ENCODE data around the gene GOSR1.
"Not testable (repeated sequence)": the region's sequence is repeated elsewhere in the genome, so short reads cannot be mapped to it uniquely, and the experiment has no call there.

Gene GOSR1

GRCh38 chr17:30549181-30549580 lies 72.0 kb downstream of the GOSR1 start:
- DNase-seq: not testable (repeated sequence)

- DNase-seq: no peak
Measured at GRCh38 chr17:30549864-30550511, 72.8 kb downstream of the GOSR1 start.

GRCh38 chr17:30550512-30551273 lies 73.5 kb downstream of the GOSR1 start:
- peak; percentile 48 for DNase-seq

GRCh38 chr17:30551274-30551995 lies 74.2 kb downstream of the GOSR1 start:
- DNase-seq: not testable (repeated sequence)

DNA sequence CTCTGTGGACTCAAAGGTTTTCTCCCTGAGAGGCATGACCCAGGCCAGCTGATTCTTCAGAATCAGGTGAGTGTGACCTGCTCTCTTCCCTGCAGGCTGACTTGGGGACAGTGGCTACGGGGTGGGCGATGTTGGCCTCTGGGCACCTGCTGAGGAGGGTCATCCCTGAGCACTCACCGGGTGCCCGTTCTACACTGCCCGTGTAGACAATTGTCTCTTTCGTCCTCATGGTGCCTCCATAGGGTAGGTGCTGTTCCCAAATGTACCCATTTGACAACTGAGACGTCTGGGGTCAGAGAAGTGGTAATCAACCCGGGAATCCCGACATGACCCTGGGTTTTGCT lies 74.8 kb downstream of the GOSR1 start:
- DNase-seq: no peak

DNA sequence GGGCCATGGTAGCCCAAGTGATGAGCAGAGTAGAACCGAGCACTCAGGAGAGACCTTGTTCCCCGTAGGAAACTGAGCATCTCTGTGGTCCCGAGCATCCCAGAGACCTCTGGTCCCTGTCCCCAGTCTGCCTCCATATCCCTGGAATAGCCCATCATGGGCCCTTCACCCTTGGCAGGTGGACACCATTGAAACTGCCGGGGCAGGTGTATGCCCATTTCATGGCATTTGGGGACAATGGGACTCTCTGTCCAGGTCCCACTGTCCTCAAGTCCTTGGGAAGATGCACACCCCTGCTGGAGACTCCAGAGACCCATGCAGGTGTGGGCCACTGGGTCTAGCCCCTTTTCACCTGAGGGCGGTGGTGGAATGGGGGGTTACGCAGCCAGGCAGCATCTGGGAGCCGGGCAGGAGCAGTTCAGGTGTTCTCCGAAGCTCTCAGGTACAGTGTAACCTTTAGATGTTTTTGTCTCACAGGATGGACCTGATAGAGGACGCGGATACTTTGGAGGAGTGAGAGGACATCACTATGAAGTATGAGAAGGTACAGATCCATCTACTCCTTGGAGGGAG lies 75.9 kb downstream of the GOSR1 start:
- DNase-seq: no peak

DNA sequence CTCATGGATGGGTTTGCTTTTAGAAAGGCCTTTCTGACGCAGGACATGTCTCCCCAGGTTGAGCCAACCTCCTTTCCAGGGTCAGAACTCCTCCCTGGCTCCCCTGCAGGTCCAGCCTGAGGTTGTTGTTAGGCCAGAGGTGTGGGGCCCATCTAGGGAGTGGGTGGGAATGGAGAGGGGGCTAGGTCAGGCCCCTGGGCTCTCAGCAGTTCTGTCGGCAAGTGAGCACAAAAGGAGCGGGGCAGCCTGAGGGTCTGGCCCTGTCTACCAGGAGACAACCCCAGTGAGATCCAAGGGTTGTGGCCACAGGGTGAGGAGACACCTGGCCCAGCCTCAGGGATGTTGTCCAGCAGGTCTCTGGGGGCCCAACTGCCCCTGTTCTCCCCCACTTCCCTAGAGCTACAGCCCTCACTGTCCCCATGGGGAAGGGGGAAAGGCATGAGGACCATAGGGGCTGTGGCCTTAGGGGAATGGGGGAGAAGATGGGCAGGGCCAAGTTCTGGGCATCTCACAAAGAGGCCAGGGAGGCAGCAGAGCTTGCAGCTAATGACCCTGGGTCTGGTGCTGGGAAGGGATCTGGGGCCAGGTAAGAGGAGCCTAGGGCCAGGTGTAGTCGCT lies 76.7 kb downstream of the GOSR1 start:
- DNase-seq: not testable (repeated sequence)

DNA sequence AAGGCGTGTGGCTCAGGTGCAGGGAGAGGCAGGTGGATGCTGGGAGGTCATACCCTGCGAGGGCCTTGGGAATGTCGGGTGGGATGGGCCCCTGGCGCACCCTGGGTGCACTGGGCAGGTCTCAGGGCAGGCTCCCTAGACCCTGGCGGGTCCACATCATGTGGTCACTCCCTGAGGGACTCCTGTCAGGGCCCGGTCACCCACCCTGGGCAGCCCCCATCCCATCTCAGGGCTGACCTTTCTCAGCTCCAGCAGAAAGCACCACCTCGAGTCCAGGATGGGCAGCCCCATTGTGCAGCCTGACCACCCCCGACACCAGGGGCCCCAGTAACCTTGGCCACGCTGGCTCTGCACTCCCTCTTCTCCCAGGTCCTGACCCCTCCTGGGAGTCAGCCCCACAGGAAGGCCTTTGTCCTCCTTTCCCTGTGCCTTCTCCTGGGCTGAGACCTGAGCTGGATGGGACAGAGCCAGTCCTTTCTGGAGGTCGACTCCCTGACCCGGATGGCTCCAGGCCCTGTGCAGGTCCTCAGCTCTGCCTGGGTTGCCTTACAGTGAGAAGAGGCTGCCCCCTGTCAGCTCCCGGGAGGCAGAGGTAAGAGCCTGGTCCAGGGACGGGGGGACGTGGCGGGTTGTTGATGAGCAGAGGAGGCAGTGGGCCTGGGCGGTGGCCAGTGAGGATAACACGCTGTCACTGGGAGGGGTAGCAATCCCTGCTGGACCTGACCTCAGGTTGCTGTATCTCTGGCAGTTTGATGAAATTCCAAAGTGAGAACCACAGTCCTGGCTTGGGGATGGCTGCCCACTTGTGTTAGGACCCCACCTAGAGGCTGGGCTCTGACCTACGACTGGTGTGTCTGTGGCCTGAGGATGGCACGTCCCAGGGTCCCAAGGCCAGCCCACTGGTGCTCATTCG lies 77.9 kb downstream of the GOSR1 start:
- DNase-seq: no peak

GRCh38 chr17:30555942-30556341 lies 78.7 kb downstream of the GOSR1 start:
- DNase-seq: no peak

DNA sequence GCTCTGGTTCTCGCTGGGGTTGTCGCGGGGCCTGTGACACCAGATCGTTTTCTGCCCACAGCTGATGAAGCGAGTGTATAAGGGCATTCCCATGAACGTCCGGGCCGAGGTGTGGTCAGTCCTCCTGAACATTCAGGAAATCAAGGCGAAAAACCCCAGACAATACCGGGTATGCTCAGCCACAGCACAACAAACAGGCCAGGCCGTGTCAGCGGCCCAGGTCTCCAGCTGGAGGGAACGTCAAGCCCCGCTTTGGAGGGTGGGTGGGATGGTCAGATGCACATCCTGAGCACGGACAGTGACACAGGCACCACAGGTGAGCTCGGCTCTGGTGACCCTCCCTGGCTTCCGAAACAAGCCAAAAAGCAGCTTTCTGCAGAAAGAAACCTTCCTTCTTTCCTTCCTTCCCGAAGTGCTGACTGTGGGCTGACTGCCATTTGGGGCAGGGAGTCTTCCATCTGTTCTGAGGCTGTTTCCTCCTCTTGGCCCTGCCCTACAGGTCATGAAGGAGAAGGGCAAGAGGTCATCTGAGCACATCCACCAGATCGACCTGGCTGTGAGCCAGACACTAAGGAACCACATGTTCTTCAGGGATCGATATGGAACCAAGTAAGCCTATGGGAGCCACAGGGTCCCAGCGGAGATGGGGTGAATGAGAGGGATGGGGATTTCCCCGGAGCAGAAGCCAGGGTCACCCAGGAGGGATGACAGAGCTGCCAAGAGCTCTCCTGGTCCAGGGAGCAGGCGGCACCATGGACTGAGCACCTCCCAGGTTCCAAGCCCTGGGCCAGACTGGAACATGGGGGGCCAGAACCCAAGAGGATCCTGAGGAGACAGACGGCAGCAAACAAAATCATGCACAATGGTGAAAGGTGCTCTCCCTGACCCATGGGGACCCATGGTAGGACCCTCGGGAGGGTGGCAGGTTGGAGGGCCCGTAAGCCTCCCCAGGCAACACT lies 79.4 kb downstream of the GOSR1 start:
- DNase-seq: no peak

GRCh38 chr17:30557916-30558685 lies 80.9 kb downstream of the GOSR1 start:
- no peak for DNase-seq

DNA sequence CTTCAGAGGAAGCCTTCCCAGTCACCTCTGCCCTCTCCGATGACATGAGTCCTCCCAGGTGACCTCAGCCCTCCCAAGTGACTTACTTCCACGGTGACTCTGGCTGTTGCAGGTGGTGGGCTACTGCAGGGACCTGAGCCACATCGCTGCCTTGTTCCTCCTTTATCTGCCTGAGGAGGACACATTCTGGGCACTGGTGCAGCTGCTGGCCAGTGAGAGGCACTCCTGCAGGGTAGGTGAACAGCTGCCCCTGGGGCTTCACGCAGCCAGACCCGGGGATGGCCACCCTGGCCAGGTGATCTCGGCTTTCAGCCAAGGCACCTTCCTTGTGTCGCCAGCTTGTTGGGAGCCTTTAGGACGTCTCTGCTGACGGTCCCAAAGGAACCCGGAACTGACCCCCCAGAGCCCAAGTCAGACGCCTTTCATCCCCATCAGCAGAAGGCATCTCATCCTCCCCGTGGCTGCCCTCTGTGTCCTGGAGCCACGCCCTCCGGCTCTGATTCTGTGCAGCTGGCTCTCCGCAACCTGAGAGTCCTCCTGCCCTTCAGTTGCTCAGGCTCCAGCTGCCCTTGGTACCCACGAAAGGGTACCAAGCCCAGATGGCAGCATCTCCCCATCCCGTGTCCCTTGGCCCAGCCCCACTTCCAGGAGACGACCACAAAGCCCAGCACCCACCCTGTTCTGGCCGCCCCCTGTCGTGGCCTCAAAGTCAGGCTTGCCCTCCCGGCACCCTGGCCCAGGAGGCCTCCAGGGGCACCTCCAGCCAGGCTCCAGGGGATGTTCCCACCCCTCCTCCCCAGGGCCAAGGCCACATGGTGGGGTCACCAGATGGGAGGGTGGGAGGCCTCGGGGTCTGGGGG lies 81.7 kb downstream of the GOSR1 start:
- no peak for DNase-seq

GRCh38 chr17:30559656-30560055 lies 82.4 kb downstream of the GOSR1 start:
- no peak for DNase-seq

GRCh38 chr17:30560117-30561026 lies 83.2 kb downstream of the GOSR1 start:
- not testable (repeated sequence) for DNase-seq

GRCh38 chr17:30561766-30562165 lies 84.6 kb downstream of the GOSR1 start:
- DNase-seq: not testable (repeated sequence)

- not testable (repeated sequence) for DNase-seq
Measured at GRCh38 chr17:30563131-30563904, 86.1 kb downstream of the GOSR1 start.

DNA sequence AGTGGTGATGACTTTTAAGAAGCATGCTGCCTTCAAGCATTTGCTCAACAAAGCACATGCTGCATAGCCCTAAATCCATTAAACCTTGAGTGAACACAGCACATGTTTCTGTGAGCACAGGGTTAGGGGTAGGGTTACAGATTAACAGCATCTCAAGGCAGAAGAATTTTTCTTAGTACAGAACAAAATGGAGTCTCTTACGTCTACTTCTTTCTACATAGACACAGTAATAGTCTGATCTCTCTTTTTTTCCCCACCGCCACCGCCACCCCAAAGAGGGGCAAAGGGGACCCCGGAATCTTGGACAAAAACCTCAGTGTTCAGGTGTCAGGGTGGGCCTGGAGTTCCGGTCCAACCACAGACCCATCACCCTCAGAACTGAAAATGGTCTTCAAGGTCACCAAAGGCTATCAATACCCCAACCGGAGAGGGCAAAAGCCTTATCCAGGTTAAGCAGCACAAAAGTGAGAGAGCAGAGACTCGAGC lies 86.7 kb downstream of the GOSR1 start:
- DNase-seq: not testable (repeated sequence)
